Testis (tissue), 2 donors: Measurements from ENCODE around the gene GTF2I.

Experiments used
- CTCF ChIP-seq, 3 experiments: fragments of 450-650 bp in 2 of 3; fragments of 200-600 bp in 1 of 3; sonication (generic) in 1 of 3; IDR thresholded peaks; one replicate each; pipeline ENCODE4 v1.5.1; 2016 to 2019; ENCODE audit warnings: antibody characterized with exemption in 3 of 3, mild to moderate bottlenecking in 2 of 3, moderate library complexity in 1 of 3
- POLR2A ChIP-seq: fragments of 450-650 bp; IDR thresholded peaks from one replicate; pipeline ENCODE4 v1.6.1; 2017; ENCODE audit warnings: antibody characterized with exemption, mild to moderate bottlenecking, moderate library complexity

GRCh38 chr7:74674166-74674565 is 16.6 kb downstream of the GTF2I start:
- no peak for TF ChIP-seq CTCF (IDR thresholded peaks at IDR 0.05)
- no peak for TF ChIP-seq POLR2A
